Measurements from ENCODE around the gene ATP2B1.

The ATP2B1 gene

GRCh38 chr12:89690925-89691324 is 17.7 kb downstream of the ATP2B1 start:
- DNase-seq, result no peak

DNA sequence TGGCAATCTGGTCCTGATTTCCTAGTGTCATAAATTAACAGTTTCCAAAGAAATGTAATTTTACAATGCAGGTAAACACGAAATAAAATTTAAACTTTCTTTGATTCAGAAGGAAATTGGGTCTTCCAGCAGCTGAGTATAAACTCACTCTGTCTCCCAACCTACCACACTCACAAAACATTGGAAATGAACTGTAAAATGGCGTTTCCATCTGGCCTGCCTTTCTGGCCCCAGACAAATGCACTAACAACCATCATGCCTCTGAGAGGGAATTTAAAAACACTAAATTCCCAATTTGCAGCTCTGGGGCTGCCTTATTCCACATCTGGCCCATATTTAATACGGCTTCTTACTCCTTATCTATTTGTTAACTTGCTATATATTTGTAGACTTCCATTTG is 19.3 kb downstream of the ATP2B1 start:
- no peak for DNase-seq

GRCh38 chr12:89686311-89686710 is 22.3 kb downstream of the ATP2B1 start:
- DNase-seq, result no peak

DNA sequence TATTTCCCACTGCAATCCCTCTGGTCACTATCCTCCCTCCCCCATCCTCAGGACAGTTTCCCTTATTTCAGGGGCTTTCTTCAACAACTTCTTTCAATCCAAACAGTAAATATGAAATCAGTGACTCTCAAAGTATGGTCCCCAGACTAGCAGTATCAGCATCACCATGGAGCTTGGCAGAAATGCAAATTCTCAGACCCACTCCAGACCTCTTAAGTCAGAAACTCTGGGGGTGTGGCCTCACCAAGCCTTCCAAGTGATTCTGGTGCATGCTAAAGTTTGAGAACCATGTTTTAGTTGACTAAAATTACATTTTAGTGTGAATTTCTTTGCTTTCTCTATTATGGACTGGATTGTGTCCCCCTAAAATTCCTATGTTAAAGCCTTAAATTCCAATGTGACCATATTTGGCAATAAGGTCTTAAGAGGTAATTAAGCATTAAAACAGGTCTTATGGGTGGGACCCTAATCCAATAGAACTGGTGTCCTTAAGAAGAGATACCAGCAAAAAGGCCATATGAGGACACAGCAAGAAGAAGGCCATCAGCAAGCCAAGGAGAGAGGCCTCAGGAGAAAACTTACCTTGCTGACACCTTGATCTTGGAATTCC is 23.2 kb downstream of the ATP2B1 start:
- DNase-seq, result no peak

DNA sequence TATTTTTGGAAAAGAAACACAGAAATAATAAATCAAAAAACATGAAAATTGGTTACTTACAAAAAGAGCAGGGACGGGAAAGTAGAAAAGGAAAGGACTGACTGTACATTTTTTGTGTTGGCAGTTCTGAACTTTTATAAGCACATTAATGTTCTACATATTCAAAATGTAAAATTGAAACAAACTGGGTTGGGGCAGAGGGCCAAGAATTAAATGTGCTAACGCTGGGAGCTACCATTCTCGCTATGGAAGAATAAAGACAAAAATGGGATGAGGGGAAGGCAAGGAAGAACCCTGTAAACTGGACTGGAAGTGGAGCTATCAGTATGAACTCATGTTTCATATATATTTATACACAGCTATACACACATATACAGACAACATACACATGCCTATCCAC is 24.5 kb downstream of the ATP2B1 start:
- DNase-seq, result no peak

- DNase-seq, result no peak
Observed at GRCh38 chr12:89682284-89682683, 26.4 kb downstream of the ATP2B1 start.

GRCh38 chr12:89680409-89680808 is 28.2 kb downstream of the ATP2B1 start:
- DNase-seq, result no peak

DNA sequence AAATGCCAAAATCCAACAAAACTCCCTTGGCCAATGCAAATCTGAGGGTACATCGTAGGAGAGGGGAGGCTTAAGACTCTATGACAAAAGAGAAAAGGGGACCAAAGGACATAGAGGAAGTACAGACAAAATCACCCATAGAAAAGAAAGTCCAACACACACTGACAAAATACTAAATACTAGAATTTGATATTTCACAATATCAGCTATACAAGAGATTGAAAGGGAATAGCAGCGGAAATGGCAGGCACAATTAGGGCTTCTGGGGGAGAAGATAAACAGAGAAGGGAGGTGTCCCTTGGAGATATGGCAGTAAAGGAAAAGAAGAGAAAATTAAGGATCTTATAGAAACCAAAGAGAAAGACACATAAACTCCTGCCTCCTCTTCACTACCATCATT is 29.0 kb downstream of the ATP2B1 start:
- DNase-seq, result no peak

GRCh38 chr12:89678225-89678624 is 30.4 kb downstream of the ATP2B1 start:
- DNase-seq, result no peak

DNA sequence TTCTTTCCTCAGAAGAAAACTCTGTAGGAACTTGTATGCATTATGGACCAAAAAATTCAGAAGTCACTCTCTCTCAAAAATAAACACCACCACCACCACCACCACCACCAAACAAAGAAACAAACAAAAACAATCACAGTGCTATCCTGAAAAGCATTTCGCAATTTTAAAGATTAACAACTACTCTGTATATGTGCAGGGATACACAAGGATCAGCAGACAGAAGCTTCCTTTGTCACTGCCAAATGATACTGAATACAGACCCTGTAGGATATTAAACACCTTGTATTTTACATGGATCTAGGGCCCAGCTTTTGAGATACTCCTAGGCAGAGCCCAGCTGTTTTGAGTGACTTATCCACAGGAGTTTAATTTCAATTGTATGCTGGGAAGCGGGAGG is 31.7 kb downstream of the ATP2B1 start:
- DNase-seq, result no peak

GRCh38 chr12:89674326-89674942 is 34.2 kb downstream of the ATP2B1 start:
- DNase-seq, result no peak

DNA sequence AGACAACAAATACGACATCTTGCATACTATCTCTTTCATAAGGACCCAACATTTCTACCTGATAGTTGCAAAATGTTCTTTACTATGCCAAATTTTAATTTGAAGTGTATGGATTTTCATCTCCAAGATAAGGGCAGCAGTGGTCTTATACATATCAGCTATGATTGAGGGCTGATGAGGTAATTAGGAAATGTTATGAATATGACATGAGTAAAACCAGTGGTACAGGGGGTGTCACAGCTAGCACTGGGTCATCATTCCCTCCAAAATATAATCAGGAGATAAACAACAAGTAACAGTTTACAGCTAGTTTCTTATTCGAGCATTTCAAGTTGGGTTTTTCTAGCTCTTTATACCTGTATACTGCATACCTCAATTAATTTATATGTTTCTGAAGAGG is 35.0 kb downstream of the ATP2B1 start:
- no peak for DNase-seq

DNA sequence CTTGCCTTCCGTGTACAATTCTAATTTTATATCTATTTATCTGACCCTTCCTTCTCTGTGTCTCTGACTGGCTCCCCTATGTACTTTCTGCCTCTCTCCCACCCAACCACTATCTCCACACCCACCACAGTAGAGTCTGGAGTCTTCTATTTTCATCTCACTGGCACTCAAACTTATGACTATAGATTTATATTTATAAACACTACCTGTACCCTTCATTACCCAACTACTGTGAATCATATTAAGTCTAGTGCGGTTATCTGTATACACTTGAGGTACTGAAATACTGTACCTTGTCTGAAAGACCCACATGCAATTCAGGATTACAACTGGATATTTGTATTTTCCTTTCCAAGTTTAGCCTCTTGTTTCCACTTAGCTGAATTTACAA is 36.1 kb downstream of the ATP2B1 start:
- no peak for DNase-seq

- no peak for DNase-seq
Observed at GRCh38 chr12:89671469-89671868, 37.2 kb downstream of the ATP2B1 start.

DNA sequence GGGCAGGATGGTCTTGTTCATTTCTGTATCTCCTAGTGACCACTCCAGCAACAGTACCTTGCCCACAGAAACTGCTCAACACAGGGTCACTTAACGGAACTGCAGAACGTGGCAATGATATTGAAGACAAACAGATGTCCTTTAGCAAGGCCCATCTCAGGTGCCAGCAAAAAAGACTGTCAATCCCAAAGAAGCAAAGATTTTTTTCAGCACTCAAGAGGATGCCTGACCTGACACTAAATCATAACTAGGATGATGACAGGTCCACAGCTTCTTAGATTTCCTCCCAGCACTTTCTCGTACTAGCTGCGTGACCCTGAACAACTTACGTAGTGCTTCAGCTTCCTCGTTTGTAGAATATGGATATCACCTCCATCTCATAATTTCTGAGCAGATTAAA is 39.4 kb downstream of the ATP2B1 start:
- no peak for DNase-seq

- no peak for DNase-seq
Observed at GRCh38 chr12:89665556-89665955, 43.1 kb downstream of the ATP2B1 start.

- DNase-seq, result no peak
Observed at GRCh38 chr12:89664441-89664840, 44.2 kb downstream of the ATP2B1 start.

DNA sequence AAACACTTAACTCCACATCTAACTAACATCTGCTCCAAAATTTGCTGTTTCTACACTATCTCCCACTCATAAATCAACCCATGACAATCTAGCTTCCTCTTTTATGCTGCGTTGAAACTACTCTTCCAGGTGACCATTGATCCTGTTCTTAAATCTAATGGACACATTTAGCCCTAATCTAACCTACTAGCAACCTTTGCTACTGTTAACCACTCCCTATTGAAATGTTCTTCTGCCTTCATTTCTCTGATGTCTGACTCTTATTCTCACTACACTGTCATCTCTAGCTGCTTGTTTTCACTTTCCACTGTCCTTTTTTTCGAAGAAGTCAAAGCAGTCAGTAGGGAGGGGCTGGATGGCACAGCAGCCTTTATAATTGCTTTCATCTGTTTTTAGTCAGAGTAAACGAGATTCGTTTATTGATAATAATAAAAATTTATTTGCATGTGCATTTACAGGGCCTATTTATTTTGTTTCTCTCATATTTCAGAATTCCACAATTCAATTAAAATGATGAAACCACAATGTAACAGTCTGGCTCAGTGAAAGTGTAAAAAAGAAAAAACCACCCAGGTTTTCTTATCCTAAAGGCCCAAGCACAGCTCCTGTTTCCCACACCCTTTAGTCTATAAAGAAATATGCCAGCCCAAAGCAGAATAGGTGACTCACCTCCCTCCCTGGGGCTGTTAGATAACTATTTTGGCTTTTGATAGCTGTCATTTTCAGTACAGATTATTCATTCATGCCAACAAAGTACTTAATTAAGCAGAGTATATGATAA is 44.9 kb downstream of the ATP2B1 start:
- no peak for DNase-seq

DNA sequence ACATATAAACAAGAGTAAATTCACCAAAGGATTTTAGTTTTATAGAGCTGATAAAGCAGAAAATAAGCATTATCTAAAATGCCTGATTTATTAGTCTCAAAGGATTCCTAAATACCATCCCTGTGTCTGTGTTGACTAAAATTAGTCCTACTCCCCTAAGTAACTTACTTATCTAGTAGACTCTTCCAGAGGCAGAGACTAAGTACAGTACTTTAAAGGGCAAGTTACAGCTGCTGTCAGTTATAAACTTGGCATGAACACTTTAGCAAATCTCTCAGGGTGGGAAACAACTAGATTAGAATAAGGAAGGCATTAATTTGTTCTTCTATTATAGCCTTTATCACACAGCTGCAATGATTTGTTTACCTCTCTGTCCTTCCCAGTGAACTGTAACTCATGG is 46.0 kb downstream of the ATP2B1 start:
- DNase-seq, result no peak

- DNase-seq, result no peak
Observed at GRCh38 chr12:89661706-89662330, 46.8 kb downstream of the ATP2B1 start.

DNA sequence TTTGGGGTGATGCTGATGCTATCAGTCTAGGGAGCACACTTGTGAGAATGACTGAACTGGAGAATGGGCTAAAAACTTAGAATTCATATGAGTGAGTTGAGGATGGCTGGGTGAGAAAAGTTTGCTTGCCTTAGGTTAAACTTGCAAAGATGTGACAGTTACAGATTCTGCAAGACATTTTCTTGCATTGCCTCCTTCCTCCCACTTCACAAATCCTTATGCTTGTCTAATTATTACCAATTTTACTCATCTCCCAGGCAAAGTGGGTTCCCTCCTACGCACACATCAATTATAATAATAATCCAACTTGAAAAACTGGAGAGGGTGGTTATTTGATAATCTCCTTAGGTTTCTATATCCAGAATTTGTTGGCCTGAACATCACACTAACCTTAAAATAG is 50.9 kb downstream of the ATP2B1 start:
- no peak for DNase-seq

- DNase-seq, result no peak
Observed at GRCh38 chr12:89657066-89657465, 51.6 kb downstream of the ATP2B1 start.

GRCh38 chr12:89655841-89656240 is 52.8 kb downstream of the ATP2B1 start:
- no peak for DNase-seq

- DNase-seq, result no peak
Observed at GRCh38 chr12:89651192-89651591, 57.4 kb downstream of the ATP2B1 start.

All from SHP77 (cell line).